Stimulated activated naive CD8-positive, alpha-beta T cell treated with anti-CD3 and anti-CD28 coated beads, Interleukin-15, amount 100 ng/mL, for 72 hours (primary cell): Measurements from ENCODE around the gene RIMBP2.

Experiments used
- ATAC-seq: fragments of 150-1000 bp; cut with Tn5 transposase; 2 replicates; pipeline ENCODE4 v1.10.0; 2021; ENCODE audit warnings: mild to moderate bottlenecking, moderate library complexity
- DNase-seq, 2 donors: peaks; one replicate each; pipeline ENCODE4 v3.0.0; 2021 to 2022
- H3K27ac Mint-ChIP-seq, 2 donors: one replicate each; pipeline ENCODE4 v1.8.0; 2022; ENCODE audit warnings: mild to moderate bottlenecking in 2 of 2, mixed read lengths in 2 of 2, moderate library complexity in 2 of 2
- H3K27me3 Mint-ChIP-seq: one replicate; pipeline ENCODE4 v1.8.0; 2022; ENCODE audit warnings: mixed read lengths
- H3K4me1 Mint-ChIP-seq: one replicate; pipeline ENCODE4 v1.8.0; 2022; ENCODE audit warnings: mild to moderate bottlenecking, mixed read lengths
- H3K4me3 Mint-ChIP-seq, 2 donors: one replicate each; pipeline ENCODE4 v1.8.0; 2022; ENCODE audit warnings: mild to moderate bottlenecking in 2 of 2, mixed read lengths in 2 of 2, moderate library complexity in 1 of 2
- H3K9me3 Mint-ChIP-seq, 2 donors: one replicate each; pipeline ENCODE4 v1.8.0; 2022; ENCODE audit warnings: mixed read lengths in 2 of 2

RIMBP2 gene

DNA sequence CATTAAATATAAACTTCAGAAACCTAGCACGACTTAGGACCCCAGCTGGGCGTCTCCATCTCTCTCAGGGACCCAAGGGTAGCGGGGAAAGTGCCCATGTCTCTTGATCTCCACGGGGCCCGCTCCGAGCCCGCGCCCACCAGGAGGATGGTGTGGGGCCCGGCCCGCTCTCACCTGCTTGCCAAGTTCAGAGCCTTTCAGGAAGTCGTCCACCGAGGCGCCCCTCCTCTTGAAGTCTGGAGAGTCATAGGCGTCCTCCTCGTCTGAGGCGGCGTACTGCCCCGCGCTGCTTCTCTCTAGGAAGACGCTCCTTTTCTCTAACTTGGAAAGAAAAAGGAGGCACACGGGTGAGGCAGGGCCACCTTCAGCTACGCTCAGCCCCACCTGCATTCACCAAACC lies 281.5 kb downstream of the RIMBP2 start:
- Mint-ChIP-seq H3K27me3 (no peaks in the 10 kb centered on the region), H3K4me3 (no peak overlapping the region), H3K4me1 (no peaks in the 10 kb centered on the region), H3K9me3 (peaks cover 7 to 18% of the 10 kb centered on the region in 2 donors), H3K27ac (no peak overlapping the region)
- DNase-seq, result no peak
- no peak for ATAC-seq

DNA sequence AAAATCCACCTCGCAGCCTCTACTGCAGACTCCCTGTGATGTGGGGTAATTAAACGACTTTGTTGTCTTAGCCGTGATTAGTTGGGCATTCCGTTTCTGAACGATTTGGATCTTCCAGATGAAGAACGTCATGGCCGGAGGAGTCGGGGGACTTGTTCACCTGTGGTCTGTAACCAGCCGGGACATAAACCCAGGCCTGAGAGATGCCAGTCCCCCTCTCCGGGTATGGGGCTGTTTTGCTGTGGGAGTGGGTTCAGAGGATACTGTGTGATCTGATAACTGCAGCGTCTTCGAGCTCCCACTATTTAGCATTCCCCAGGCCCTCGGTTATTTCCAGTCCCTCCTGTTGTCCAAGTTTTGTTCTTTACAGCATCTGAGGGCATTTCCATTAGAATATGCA lies 282.3 kb downstream of the RIMBP2 start:
- no peak for DNase-seq
- Mint-ChIP-seq H3K27ac (no peak overlapping the region), H3K4me3 (no peak overlapping the region), H3K9me3 (peaks cover under 1 to 10% of the 10 kb centered on the region in 2 donors), H3K4me1 (no peaks in the 10 kb centered on the region), H3K27me3 (no peaks in the 10 kb centered on the region)
- ATAC-seq, result no peak

DNA sequence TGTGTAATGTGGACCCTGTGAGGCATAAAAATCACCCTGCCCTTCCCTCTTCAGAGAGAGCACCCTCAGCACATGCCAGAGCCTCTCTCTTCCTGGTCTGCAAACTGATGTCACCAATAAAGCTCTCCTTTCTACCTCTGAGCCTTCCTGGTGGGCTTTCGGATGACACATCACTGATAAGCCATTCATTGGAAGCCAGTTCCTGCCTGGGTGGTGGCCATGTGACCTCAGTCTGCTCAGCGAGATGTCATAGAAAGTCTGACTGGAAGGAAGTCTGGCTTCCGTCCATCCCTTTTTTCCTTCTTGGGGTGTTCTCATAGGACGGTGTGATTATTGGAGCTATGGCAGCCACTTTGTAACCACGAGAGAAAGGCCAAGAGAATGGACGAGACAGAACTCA lies 282.7 kb downstream of the RIMBP2 start:
- no peak for ATAC-seq
- no peak overlapping the region for H3K27ac Mint-ChIP-seq

DNA sequence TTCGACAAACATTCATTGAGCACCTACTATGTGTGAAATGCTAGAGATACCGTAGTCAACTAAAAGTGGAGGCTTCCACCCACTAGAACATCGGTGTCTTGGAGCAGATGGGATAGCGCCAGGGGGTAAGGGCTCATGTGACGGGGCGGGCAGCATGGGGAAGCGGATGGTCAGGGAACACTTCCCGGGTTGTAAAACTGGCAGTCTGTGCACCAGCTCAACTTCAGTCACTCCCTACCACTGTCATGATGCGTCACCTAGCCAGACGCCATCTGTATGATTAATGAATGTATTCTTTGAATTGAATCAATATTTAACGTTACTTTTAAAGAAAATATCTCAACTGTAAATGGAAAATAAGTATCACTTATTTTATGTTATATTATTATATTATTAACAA lies 284.9 kb downstream of the RIMBP2 start:
- Mint-ChIP-seq H3K9me3 (no peaks in the 10 kb centered on the region), H3K27me3 (no peaks in the 10 kb centered on the region), H3K4me3 (no peak overlapping the region), H3K27ac (no peak overlapping the region), H3K4me1 (no peaks in the 10 kb centered on the region)
- ATAC-seq (no peak), DNase-seq (no peak)

More for the DNA sequence above, 282.7 kb downstream of the RIMBP2 start:
- Mint-ChIP-seq H3K4me3 (no peak overlapping the region), H3K4me1 (no peaks in the 10 kb centered on the region), H3K27me3 (no peaks in the 10 kb centered on the region), H3K9me3 (peaks cover 0 to 9% of the 10 kb centered on the region in 2 donors)
- no peak for DNase-seq

DNA sequence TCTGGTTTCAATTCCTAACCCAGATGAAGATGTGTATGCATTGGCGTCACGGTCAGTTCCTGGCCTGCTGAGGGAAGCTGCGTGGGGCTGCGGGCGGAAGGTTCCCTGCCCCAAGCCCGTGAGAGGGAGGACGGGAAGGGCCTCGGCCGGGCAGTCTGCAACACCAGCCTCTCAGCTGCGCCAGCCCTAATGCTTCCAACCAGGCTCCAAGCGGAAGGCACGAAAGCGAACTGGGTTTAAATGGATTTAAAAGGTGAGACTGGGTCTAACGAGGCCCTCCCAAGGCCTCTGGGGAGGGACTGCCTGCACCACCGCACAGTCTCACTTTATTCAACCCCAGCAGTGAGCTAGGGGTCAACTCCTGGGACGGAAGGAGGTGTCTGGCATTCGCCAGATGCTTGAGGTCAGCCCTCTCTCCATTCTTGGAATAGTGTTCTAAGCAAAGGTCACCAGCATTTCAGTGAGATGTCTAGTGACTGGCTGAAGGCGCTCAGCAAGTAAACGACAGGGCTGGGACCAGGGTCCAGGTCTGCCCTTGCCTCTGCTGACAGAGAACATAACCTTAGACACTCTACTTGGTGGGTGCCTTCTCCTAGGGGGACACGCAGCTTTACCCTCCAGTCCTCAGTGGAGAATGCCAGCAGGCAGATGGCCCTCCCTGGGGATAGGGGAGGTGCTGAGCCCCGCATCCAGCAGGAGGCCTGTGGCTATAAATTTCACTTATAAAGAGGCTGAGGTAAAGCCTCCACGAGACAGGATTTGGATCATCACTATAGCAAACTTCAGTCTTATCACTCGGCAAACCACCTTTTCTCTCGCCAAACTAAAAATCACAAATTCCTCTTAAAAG lies 286.2 kb downstream of the RIMBP2 start:
- Mint-ChIP-seq H3K4me3 (no peak overlapping the region), H3K9me3 (no peaks in the 10 kb centered on the region), H3K27me3 (no peaks in the 10 kb centered on the region), H3K4me1 (no peaks in the 10 kb centered on the region), H3K27ac (no peak overlapping the region)
- no peak for DNase-seq
- no peak for ATAC-seq

DNA sequence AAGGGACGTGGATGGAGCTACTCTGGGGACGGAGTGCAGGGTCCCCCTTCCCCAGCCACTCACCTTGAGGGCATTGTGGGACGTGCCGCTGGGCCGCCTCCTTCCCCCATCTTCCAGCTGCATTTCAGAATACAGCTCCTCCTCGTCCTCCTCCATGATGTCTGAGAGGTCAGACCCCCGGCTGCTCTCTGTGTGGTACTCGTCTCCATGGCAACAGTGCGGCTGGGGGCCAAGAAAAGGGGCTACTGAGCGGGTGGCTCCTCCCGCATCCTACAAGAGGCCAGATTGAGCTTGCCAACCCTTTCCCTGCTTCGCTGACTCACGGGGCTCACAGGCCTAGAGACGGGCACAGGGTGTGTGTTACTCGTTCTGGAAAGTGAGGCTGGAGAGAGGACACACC lies 288.0 kb downstream of the RIMBP2 start:
- Mint-ChIP-seq H3K9me3 (no peaks in the 10 kb centered on the region), H3K27ac (no peak overlapping the region), H3K4me3 (no peak overlapping the region), H3K27me3 (no peaks in the 10 kb centered on the region), H3K4me1 (no peaks in the 10 kb centered on the region)
- ATAC-seq, result no peak
- DNase-seq, result no peak

DNA sequence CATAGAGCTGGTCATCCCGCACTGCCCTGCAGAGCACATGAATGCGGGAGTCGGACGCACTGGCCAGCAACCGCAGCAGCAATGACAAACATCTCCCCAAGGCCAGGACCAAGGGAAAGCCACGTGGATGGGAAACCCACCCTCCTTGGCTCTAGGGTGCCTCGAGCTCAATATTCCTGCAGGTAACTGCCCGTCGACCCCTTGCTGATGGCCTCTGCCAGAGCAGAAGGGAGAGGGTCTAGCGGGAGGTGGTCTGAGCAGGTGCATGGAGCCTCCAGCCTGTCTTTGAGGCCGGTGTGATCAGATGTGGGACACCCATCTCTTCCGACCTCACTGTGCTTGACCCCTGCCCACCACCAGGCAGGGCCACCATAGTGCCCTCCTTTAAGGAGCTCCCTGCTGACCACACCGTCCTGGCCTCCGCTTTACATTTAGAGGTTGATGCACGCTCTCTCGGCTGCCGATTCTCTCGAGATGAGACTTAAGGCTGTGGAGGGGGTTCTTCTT lies 288.7 kb downstream of the RIMBP2 start:
- Mint-ChIP-seq H3K27me3 (no peaks in the 10 kb centered on the region), H3K4me3 (no peak overlapping the region), H3K27ac (no peak overlapping the region), H3K4me1 (no peaks in the 10 kb centered on the region), H3K9me3 (no peaks in the 10 kb centered on the region)
- ATAC-seq, result no peak
- peak in 1 of 2 donors; percentile 6 for DNase-seq

DNA sequence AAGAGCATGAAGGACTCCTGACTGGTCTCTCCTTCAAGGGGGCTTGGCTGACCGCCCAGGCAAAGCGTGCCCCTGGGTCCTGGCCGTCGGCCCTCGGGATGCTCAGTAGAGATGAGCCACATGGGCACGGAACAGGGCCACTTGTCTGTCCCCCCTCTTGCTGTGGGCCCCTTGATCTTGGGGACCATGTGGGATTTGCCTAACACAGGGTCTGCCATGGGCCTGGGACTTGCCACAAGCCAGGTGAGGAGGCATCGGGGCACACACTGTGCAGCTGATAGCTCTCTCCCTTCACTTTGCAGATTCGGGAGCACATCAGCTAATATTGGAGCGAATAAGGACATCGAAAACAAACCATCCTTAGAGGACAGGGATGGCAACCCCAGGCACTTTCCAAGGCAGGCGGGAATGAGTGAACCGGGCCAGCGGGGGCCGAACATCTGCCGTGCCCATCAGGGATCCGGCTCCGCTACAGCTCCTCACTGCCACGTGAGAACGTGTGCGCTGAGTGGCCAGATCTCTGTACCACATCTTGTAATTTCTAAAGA lies 290.3 kb downstream of the RIMBP2 start:
- Mint-ChIP-seq H3K4me3 (no peak overlapping the region), H3K27ac (no peak overlapping the region), H3K9me3 (no peaks in the 10 kb centered on the region), H3K4me1 (no peaks in the 10 kb centered on the region), H3K27me3 (no peaks in the 10 kb centered on the region)
- DNase-seq (no peak), ATAC-seq (peak; percentile 15)

DNA sequence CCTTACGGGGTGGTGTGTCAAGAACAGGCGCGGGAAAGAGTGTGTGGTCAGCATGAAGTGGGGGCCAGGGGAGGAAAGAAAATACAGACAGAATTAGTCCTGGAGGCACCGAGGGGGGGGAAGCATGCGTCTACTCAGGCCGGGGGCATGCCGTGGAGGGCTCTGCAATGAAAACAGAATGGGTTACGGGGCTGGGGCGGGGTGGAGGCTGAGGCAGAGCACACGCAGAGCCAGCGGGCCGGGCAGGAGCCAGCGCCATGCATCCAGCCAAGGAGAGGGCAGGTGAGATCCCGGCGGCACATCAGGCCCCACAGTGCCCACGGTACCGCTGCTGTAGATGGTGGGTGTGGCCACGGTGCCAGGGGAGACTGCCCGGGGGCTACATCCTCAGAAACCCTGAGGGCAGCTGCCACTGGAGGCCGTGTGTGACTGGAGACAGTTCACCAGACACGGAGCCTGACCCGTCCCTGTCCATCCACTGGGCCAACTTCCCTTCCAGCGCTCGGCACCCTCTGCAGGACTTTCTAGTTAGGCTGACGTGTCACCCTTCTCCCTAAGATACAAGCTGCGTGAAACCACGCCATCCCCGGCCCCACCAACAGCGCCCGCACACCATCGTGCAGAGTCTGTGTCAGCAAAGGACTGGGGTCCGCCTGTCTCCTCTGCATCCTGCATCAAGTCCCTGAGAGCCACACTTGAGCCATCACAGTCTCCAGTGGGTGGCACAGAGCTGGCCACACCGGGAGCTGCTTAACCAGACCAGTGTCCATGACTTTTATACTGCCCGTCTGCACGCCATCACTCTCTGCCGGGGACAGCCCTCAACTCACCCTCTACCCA lies 291.0 kb downstream of the RIMBP2 start:
- Mint-ChIP-seq H3K4me1 (no peaks in the 10 kb centered on the region), H3K27me3 (no peaks in the 10 kb centered on the region), H3K27ac (no peak overlapping the region), H3K4me3 (no peak overlapping the region), H3K9me3 (no peaks in the 10 kb centered on the region)
- DNase-seq (no peak), ATAC-seq (peak; percentile 8)

DNA sequence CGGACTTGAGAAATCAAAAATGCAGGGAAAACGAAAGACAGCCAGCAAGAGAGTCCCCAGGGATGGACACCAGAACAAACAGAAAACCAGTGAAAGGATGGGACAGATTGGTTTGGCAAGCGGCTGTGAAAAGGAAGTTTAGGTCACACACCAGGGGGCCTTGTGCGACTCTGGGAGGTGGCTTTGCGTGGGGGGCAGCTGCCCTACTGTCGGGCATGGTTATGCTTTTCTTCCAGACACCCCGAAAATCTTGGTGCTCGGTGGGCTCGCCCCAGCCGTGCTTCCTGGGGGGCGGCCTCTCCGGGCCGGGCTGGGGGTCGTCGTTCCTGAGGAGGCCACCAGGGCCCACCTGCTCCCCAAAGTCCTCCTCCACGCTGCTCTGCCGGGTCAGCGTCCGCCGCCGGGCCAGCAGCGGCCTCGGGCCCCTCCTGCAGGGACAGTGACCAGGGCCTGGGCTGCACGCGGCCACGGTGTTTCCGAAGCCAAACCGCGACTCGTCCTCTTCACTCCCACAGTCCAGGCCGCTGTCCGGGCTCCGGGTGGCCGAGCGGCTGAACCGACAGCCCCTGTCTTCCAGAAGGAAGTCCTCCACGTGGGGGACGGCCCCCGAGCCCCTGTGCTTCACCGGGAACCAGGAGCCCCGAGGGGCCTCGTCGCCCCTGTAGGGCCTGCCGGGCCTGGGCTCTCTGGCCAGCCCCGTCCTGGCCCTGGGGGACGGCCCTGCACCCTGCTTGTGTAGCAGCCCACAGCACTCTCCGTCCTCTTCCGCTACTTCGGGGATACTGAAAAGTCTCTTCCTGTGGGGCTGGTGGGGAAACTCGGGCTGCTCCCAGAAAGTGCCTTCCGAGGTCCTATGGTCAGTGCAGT lies 291.9 kb downstream of the RIMBP2 start:
- Mint-ChIP-seq H3K27me3 (peaks cover under 1% of the 10 kb centered on the region), H3K9me3 (no peaks in the 10 kb centered on the region), H3K4me1 (no peaks in the 10 kb centered on the region), H3K4me3 (no peak overlapping the region), H3K27ac (no peak overlapping the region)
- DNase-seq (no peak), ATAC-seq (peak; percentile 37)

DNA sequence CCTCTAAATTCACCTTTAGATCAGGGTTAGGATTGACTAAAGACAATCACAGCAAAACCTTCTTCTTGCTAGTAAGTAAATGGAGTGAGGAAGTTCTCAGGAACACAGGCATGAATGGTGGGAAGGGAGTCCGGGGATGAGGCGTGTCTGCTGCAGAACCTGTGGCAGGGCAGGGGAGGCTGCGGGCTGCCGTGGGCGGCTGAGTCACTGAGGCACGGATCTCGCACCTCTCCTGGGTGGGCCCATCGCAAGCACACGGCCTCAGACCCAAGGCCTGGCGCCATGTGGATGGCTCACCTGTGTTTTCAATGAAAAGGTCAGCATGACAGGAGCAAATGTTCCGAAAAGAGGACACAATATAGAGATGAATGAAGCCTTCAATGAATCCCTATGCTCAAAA lies 293.0 kb downstream of the RIMBP2 start:
- Mint-ChIP-seq H3K27ac (no peak overlapping the region), H3K4me3 (no peak overlapping the region), H3K4me1 (no peaks in the 10 kb centered on the region), H3K27me3 (peaks cover 9% of the 10 kb centered on the region), H3K9me3 (no peaks in the 10 kb centered on the region)
- ATAC-seq (no peak), DNase-seq (no peak)

DNA sequence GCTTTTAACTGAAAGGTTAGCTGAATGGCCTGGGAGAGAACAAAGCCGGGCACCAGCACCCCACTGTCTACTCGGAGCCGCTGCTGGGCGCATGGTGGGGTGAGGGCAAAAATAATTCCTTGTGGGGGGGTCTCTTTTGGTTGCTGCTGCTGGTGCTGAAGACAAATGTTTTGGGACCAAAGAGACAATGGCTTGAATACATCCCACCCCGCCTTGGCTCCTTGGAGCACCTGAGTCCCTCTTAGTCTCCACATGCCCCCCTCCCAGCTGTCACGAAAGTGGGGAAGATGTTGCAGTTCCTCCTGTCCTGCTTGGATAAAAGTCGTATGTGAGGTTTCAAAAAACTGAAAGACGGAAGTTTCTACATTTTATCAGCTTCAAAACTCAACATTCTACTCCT lies 293.4 kb downstream of the RIMBP2 start:
- DNase-seq (no peak), ATAC-seq (no peak)
- Mint-ChIP-seq H3K9me3 (no peaks in the 10 kb centered on the region), H3K27me3 (peaks cover 9% of the 10 kb centered on the region), H3K4me1 (no peaks in the 10 kb centered on the region), H3K4me3 (no peak overlapping the region), H3K27ac (no peak overlapping the region)

DNA sequence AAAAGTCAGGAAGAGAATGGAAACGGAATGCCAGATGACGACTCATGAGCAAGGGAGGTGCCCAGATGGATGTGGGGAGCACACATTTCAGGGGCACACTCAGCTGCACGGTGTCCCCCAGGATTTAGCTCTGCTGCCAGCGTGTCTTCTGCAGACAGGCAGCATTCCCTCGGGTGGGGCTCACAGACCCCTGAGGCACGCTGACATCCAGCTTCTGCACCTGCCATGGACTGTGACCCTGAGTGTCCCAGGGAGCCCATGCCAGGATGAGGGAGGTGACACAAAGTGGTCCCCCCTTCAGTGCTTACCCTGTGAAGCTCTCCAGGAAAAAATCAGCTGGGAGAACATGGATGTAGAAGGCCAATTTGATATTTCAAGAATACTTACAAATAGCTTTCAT lies 294.2 kb downstream of the RIMBP2 start:
- Mint-ChIP-seq H3K27ac (no peak overlapping the region), H3K9me3 (no peaks in the 10 kb centered on the region), H3K27me3 (peaks cover 9% of the 10 kb centered on the region), H3K4me1 (no peaks in the 10 kb centered on the region), H3K4me3 (no peak overlapping the region)
- DNase-seq, result no peak
- ATAC-seq, result no peak

DNA sequence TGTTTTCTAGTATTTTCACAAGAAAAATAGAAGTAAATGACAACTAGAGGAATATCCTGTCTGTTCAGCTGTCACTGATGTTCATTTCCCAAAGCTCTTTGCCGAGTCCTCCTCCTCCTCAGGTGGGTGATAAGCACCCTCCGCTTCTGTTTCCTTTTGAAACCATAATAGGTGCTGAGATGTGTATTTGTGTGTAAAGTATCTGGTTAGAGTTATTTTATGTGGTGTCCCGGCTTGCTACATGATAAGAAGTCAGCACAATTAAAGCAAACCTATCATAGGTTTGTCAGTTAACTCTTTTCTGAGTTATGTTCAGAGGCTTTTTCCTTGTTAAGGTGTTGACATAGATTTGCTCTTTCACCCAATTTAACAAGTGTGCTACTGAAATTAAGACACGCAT lies 296.0 kb downstream of the RIMBP2 start:
- ATAC-seq (no peak), DNase-seq (no peak)
- H3K4me1 Mint-ChIP-seq, result no peaks in the 10 kb centered on the region
- H3K27me3 Mint-ChIP-seq, result peaks cover 9% of the 10 kb centered on the region
- no peak overlapping the region for H3K4me3 Mint-ChIP-seq
- no peaks in the 10 kb centered on the region for H3K9me3 Mint-ChIP-seq
- H3K27ac Mint-ChIP-seq, result no peak overlapping the region

DNA sequence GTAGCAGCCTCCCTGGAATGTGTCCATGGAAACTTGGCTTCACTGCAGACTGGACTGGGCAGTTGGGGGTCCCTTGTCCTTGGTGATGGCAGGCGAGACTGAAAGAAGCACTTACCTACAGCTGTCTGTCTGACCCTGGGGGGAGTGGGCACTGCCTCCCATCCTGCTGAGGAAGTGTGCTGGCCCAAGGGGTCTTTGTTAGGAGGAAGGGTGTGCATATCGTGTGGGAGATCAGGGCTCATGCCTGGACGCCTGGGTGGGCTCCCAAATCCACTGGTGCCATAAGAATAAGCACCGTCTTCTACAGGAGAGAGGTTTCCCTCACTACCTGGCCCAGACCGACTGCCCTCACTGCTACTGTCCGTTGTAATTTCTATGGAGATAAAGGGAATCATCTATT lies 297.0 kb downstream of the RIMBP2 start:
- ATAC-seq (no peak), DNase-seq (no peak)
- Mint-ChIP-seq H3K27ac (no peak overlapping the region), H3K4me1 (no peaks in the 10 kb centered on the region), H3K4me3 (no peak overlapping the region), H3K27me3 (peaks cover 12% of the 10 kb centered on the region), H3K9me3 (no peaks in the 10 kb centered on the region)
